Activated CD8-positive, alpha-beta memory T cell treated with anti-CD3 and anti-CD28 coated beads, Interleukin-2, amount 50 U/mL, for 4 hours (primary cell): Measurements from ENCODE around the gene ZNF771.
A peak's percentile ranks its signal among the peaks of the same experiment; 100 is the strongest.

Source experiments
- DNase-seq: peaks from one replicate; pipeline ENCODE4 v3.0.0-alpha.2; 2020

The ZNF771 gene

GRCh38 chr16:30399435-30400186, 7.8 kb upstream of the ZNF771 start:
- no peak for DNase-seq

GRCh38 chr16:30401768-30402425, 5.5 kb upstream of the ZNF771 start:
- no peak for DNase-seq

GRCh38 chr16:30406795-30407101, 658 bp upstream of the ZNF771 start:
- DNase-seq: no peak

- no peak for DNase-seq
Observed at GRCh38 chr16:30407804-30408534, 563 bp downstream of the ZNF771 start.

GRCh38 chr16:30409125-30410060, 2.0 kb downstream of the ZNF771 start:
- DNase-seq: peak; percentile 96

GRCh38 chr16:30413112-30413806, 5.9 kb downstream of the ZNF771 start:
- DNase-seq: no peak

- no peak for DNase-seq
Observed at GRCh38 chr16:30414159-30414558, 6.8 kb downstream of the ZNF771 start.

GRCh38 chr16:30416047-30416603, 8.7 kb downstream of the ZNF771 start:
- no peak for DNase-seq

GRCh38 chr16:30416624-30417528, 9.5 kb downstream of the ZNF771 start:
- DNase-seq: no peak

GRCh38 chr16:30417529-30418349, 10.3 kb downstream of the ZNF771 start:
- peak; percentile 90 for DNase-seq

- DNase-seq: no peak
Observed at GRCh38 chr16:30418350-30419181, 11.2 kb downstream of the ZNF771 start.

- no peak for DNase-seq
Observed at GRCh38 chr16:30421010-30421409, 13.6 kb downstream of the ZNF771 start.

- no peak for DNase-seq
Observed at GRCh38 chr16:30428055-30428454, 20.6 kb downstream of the ZNF771 start.

GRCh38 chr16:30429418-30429677, 21.9 kb downstream of the ZNF771 start:
- no peak for DNase-seq

GRCh38 chr16:30429678-30430427, 22.4 kb downstream of the ZNF771 start, which contains the start of gene DCTPP1:
TSS of gene DCTPP1 (minus strand) at chr16:30430030. CDS start at chr16:30429980, 50 bp downstream.
- DNase-seq: peak; percentile 96

- no peak for DNase-seq
Observed at GRCh38 chr16:30430428-30430970, 23.1 kb downstream of the ZNF771 start.

- no peak for DNase-seq
Observed at GRCh38 chr16:30434852-30435251, 27.4 kb downstream of the ZNF771 start.

GRCh38 chr16:30437511-30438046, 30.2 kb downstream of the ZNF771 start:
- no peak for DNase-seq
